A549 (cell line): Measurements from ENCODE around the gene ZNF692. TPM values are rescaled to one million over a fixed set of nuclear protein-coding genes. Genes with fewer than 3 reads are reported as not detected.

Experiments
- ATAC-seq, 2 experiments: fragments of 200-7000 bp in 1 of 2; fragments of >200 bp in 1 of 2; cut with Nextera tagmentation in 1 of 2; cut with Tn5 transposase in 1 of 2; 3 replicates each; pipeline versions ENCODE4 v1.8.0 to v1.9.1; 2018 to 2020; ENCODE audit warnings: mild to moderate bottlenecking in 1 of 2, moderate library complexity in 1 of 2
- CTCF ChIA-PET: fragments of 300-600 bp; sonication (Branson Sonifier 250); formaldehyde crosslinking; extraction: SDS; loops from one replicate; lab custom pipeline; 2021; ENCODE audit warnings: antibody characterized with exemption, inconsistent platforms; lab: Yijun Ruan, JAX
- POLR2A ChIA-PET: fragments of 350-600 bp; formaldehyde crosslinking; extraction: SDS; loops from one replicate; lab custom pipeline; 2021; ENCODE audit warnings: antibody characterized with exemption, inconsistent platforms; lab: Yijun Ruan, JAX
- DNase-seq, 2 experiments: peaks; one replicate each; pipeline versions ENCODE4 v3.0.0 to v3.0.0-alpha.2; 2011 to 2016; ENCODE audit warnings: low read depth in 1 of 2, low spot score in 1 of 2
- FAIRE-seq: peaks from 2 replicates; lab custom pipeline; 2011; peaks lifted over from hg19 to GRCh38; lab: Jason Lieb, UNC
- H3K27ac ChIP-seq, 2 experiments: fragments of >200 bp; sonication (Bioruptor Twin); formaldehyde crosslinking; 3 replicates each; pipeline ENCODE4 v1.5.1; 2016 to 2017
- H3K4me1 ChIP-seq: fragments of >200 bp; sonication (Bioruptor Twin); formaldehyde crosslinking; 3 replicates; pipeline ENCODE4 v1.6.1; 2016
- H3K4me2 ChIP-seq: fragments of >200 bp; sonication (Bioruptor Twin); formaldehyde crosslinking; 3 replicates; pipeline ENCODE4 v1.6.1; 2016
- H3K4me3 ChIP-seq: fragments of >200 bp; sonication (Bioruptor Twin); formaldehyde crosslinking; 3 replicates; pipeline ENCODE4 v1.5.1; 2016
- H3K9me3 ChIP-seq: fragments of >200 bp; sonication (Bioruptor Twin); formaldehyde crosslinking; 3 replicates; pipeline ENCODE4 v1.6.1; 2016
- BHLHE40 ChIP-seq: IDR thresholded peaks from 2 replicates; pipeline ENCODE4 v1.6.1; 2012; ENCODE audit warnings: low read depth, low read length, inconsistent platforms
- CBX8 ChIP-seq: fragments of 200-600 bp; sonication (generic); IDR thresholded peaks from 2 replicates; pipeline ENCODE4 v1.6.1; 2016
- CHD2 ChIP-seq: fragments of 150-350 bp; IDR thresholded peaks from 2 replicates; pipeline ENCODE4 v1.6.1; 2014; ENCODE audit warnings: low read length; ENCODE audit not compliant: partially characterized antibody
- CHD4 ChIP-seq: fragments of 200-600 bp; sonication (generic); IDR thresholded peaks from 2 replicates; pipeline ENCODE4 v1.6.1; 2016; ENCODE audit warnings: antibody characterized with exemption, mild to moderate bottlenecking, borderline replicate concordance
- EHF ChIP-seq: fragments of 250-450 bp; sonication (Bioruptor Pico); IDR thresholded peaks from 2 replicates; pipeline ENCODE4 v1.5.0; 2020; ENCODE audit warnings: mild to moderate bottlenecking
- EHMT2 ChIP-seq: fragments of 200-600 bp; sonication (generic); IDR thresholded peaks from 2 replicates; pipeline ENCODE4 v1.6.1; 2016; ENCODE audit warnings: antibody characterized with exemption, low read depth, mild to moderate bottlenecking, moderate library complexity
- ESRRA ChIP-seq: fragments of 150-350 bp; IDR thresholded peaks from 2 replicates; pipeline ENCODE4 v1.6.1; 2014; ENCODE audit warnings: mild to moderate bottlenecking, low read length, borderline replicate concordance
- FOSL2 ChIP-seq, 2 experiments: fragments of 450-650 bp in 1 of 2; fragments of >200 bp in 1 of 2; sonication (Bioruptor Twin) in 1 of 2; formaldehyde crosslinking; IDR thresholded peaks; 2 replicates each; pipeline versions ENCODE4 v1.5.0 to v1.6.1; 2016 to 2020; ENCODE audit warnings: mild to moderate bottlenecking in 1 of 2, moderate library complexity in 1 of 2
- FOXS1 ChIP-seq: fragments of 250-450 bp; sonication (Bioruptor Pico); IDR thresholded peaks from 2 replicates; pipeline ENCODE4 v1.5.0; 2020; ENCODE audit warnings: mild to moderate bottlenecking, moderate library complexity
- HDAC2 ChIP-seq: fragments of 200-600 bp; sonication (generic); IDR thresholded peaks from 2 replicates; pipeline ENCODE4 v1.6.1; 2016
- HEYL ChIP-seq: fragments of 250-450 bp; sonication (Bioruptor Pico); IDR thresholded peaks from 2 replicates; pipeline ENCODE4 v1.8.0; 2021; ENCODE audit warnings: mild to moderate bottlenecking, moderate library complexity
- HOXB13 ChIP-seq: fragments of 250-450 bp; sonication (Bioruptor Pico); IDR thresholded peaks from 2 replicates; pipeline ENCODE4 v1.5.0; 2020; ENCODE audit warnings: low read depth, mild to moderate bottlenecking, moderate library complexity
- JUN ChIP-seq, 2 experiments: fragments of >200 bp; sonication (Bioruptor Twin); formaldehyde crosslinking; IDR thresholded peaks; 2 replicates in 1 of 2; 3 replicates in 1 of 2; pipeline ENCODE4 v1.6.1; 2016 to 2017
- JUNB ChIP-seq: fragments of >200 bp; sonication (Bioruptor Twin); formaldehyde crosslinking; IDR thresholded peaks from 2 replicates; pipeline ENCODE4 v1.6.1; 2016
- KDM1A ChIP-seq: fragments of 200-600 bp; sonication (generic); IDR thresholded peaks from 2 replicates; pipeline ENCODE4 v1.6.1; 2016; ENCODE audit warnings: low read depth, mild to moderate bottlenecking
- KDM5A ChIP-seq: fragments of 200-600 bp; sonication (generic); IDR thresholded peaks from 2 replicates; pipeline ENCODE4 v1.6.1; 2016; ENCODE audit warnings: antibody characterized with exemption, mild to moderate bottlenecking
- NFE2L2 ChIP-seq: fragments of 150-350 bp; conservative IDR thresholded peaks from 2 replicates; pipeline ENCODE4 v1.6.1; 2014; ENCODE audit warnings: low read length
- NPAS2 ChIP-seq: fragments of 250-450 bp; sonication (Bioruptor Pico); IDR thresholded peaks from 2 replicates; pipeline ENCODE4 v1.8.0; 2022; ENCODE audit warnings: mild to moderate bottlenecking, moderate library complexity, borderline replicate concordance
- NR3C1 ChIP-seq: fragments of >200 bp; sonication (Bioruptor Twin); formaldehyde crosslinking; IDR thresholded peaks from 3 replicates; pipeline ENCODE4 v1.6.1; 2017
- PHF8 ChIP-seq: fragments of 200-600 bp; sonication (generic); IDR thresholded peaks from 2 replicates; pipeline ENCODE4 v1.6.1; 2016; ENCODE audit warnings: low read depth, mild to moderate bottlenecking, antibody characterized with exemption, moderate library complexity, borderline replicate concordance
- POLR2A ChIP-seq: IDR thresholded peaks from 2 replicates; pipeline ENCODE4 v1.6.1; 2012; ENCODE audit warnings: mild to moderate bottlenecking, low read length
- POLR2AphosphoS2 ChIP-seq: conservative IDR thresholded peaks from 2 replicates; pipeline ENCODE4 v1.6.1; 2012; ENCODE audit warnings: low read length, improper control_type of control experiment, inconsistent platforms
- RAD21 ChIP-seq, 2 experiments: fragments of >200 bp in 1 of 2; sonication (Bioruptor Twin) in 1 of 2; formaldehyde crosslinking in 1 of 2; IDR thresholded peaks in 1 of 2; conservative IDR thresholded peaks in 1 of 2; 2 replicates in 1 of 2; 3 replicates in 1 of 2; pipeline ENCODE4 v1.6.1; 2012 to 2018; ENCODE audit warnings: inconsistent platforms in 1 of 2
- RFX5 ChIP-seq: fragments of 450-650 bp; IDR thresholded peaks from 2 replicates; pipeline ENCODE4 v1.7.1; 2014; ENCODE audit warnings: antibody characterized with exemption, mild to moderate bottlenecking, moderate library complexity
- RNF2 ChIP-seq: fragments of 200-600 bp; sonication (generic); IDR thresholded peaks from 2 replicates; pipeline ENCODE4 v1.6.1; 2016; ENCODE audit warnings: low read depth, mild to moderate bottlenecking, antibody characterized with exemption, moderate library complexity, borderline replicate concordance
- SMC3 ChIP-seq: fragments of >200 bp; sonication (Bioruptor Twin); formaldehyde crosslinking; IDR thresholded peaks from 3 replicates; pipeline ENCODE4 v1.6.1; 2018; ENCODE audit warnings: inconsistent platforms
- SREBF2 ChIP-seq: fragments of 450-650 bp; IDR thresholded peaks from 2 replicates; pipeline ENCODE4 v1.6.1; 2014; ENCODE audit warnings: mild to moderate bottlenecking, moderate library complexity
- TFCP2L1 ChIP-seq: fragments of 250-450 bp; sonication (Bioruptor Pico); IDR thresholded peaks from 2 replicates; pipeline ENCODE4 v1.5.0; 2021; ENCODE audit warnings: mild to moderate bottlenecking
- ZC3H11A ChIP-seq: fragments of 450-650 bp; IDR thresholded peaks from 2 replicates; pipeline ENCODE4 v1.6.1; 2014; ENCODE audit warnings: antibody characterized with exemption, mild to moderate bottlenecking
- ZNF302 ChIP-seq: fragments of 250-450 bp; sonication (Bioruptor Pico); IDR thresholded peaks from 2 replicates; pipeline ENCODE4 v1.9.0; 2021; ENCODE audit warnings: inconsistent platforms, mild to moderate bottlenecking, moderate library complexity
- ZSCAN20 ChIP-seq: fragments of 250-450 bp; sonication (Bioruptor Pico); IDR thresholded peaks from 2 replicates; pipeline ENCODE4 v1.8.0; 2022; ENCODE audit warnings: mild to moderate bottlenecking, moderate library complexity
- WGBS: methylation state at CpG from one replicate; pipeline ENCODE4 v1.1.6; 2017; ENCODE audit errors: missing lambda C conversion rate; 5-methylcytosine and 5-hydroxymethylcytosine counted together
- polyA plus RNA-seq, 4 experiments: library from polyadenylated mRNA; depleted of rRNA in 3 of 4; stranded (reverse); fragments of >200 nt; fragmentation: RNase III in 1 of 4; extraction: RNeasy Plus Mini Kit Qiagen cat#74134 plus additional on column Dnase treatment in 1 of 4; gene quantifications; 2 replicates in 3 of 4; 3 replicates in 1 of 4; pipeline ENCODE4 v1.2.3, GENCODE V29; 2011 to 2017
- TF ChIP-seq, protein P1 (sequence below): fragments of >200 bp; sonication (Bioruptor Twin); formaldehyde crosslinking; IDR thresholded peaks from 2 replicates; pipeline ENCODE4 v1.6.1; 2016
- TF ChIP-seq, protein P2 (sequence below): fragments of 150-350 bp; IDR thresholded peaks from 2 replicates; pipeline ENCODE4 v1.6.1; 2014; ENCODE audit warnings: low read depth, mild to moderate bottlenecking, low read length
- TF ChIP-seq, protein P3 (sequence below): IDR thresholded peaks from 2 replicates; pipeline ENCODE4 v1.6.1; 2012
- TF ChIP-seq, protein P4 (sequence below): IDR thresholded peaks from 2 replicates; pipeline ENCODE4 v1.6.1; 2012
- TF ChIP-seq, protein P5 (sequence below): fragments of 250-450 bp; sonication (Bioruptor Pico); IDR thresholded peaks from 2 replicates; pipeline ENCODE4 v1.5.0; 2021; ENCODE audit warnings: mild to moderate bottlenecking, moderate library complexity, borderline replicate concordance
- TF ChIP-seq, protein P6 (sequence below): IDR thresholded peaks from 2 replicates; pipeline ENCODE4 v1.6.1; 2012; ENCODE audit warnings: low read depth, borderline replicate concordance
- TF ChIP-seq, protein P7 (sequence below): fragments of 450-650 bp; IDR thresholded peaks from 2 replicates; pipeline ENCODE4 v1.6.1; 2014; ENCODE audit warnings: antibody characterized with exemption

Gene ZNF692
- polyA plus RNA-seq, 2 of the 4 experiments (the other 2 are of a cell fraction), result 19.8 to 46.8 TPM

DNA sequence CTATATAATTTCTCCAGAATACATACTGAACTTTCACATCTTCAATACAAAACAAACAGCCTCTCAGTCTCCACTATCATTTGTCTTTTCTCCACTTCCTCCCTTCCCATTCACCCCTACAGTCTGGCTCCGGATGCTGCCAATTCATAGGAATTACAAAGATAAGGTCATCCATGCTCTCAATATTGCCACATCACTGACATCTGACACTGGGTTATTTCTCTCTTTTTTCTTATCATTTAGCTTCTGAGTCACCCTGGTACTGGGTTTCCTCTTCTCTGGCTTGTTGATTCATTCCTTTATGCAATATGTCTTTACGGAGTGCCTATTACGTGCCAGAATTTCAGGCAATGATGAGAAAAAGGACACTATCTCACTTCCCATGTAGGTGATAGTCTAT, 30.0 kb downstream of the ZNF692 start:
- DNase-seq, result peak; percentile 67 to 73
- FAIRE-seq, result no peak
- peak overlapping the region; percentile 57 to 80 for H3K27ac ChIP-seq
- 8% methylated on average over 3 of the region's 3 CpGs for WGBS
- peak overlapping the region; percentile 64 for H3K4me2 ChIP-seq
- POLR2A ChIA-PET, result interaction anchor here (0.7 to 1.9 kb wide), 3 partner anchors 9 to 45 kb away, joined by 5 to 44 read pairs (median 10); partner anchors contain the start of genes ZNF672 and ZNF692
- H3K4me1 ChIP-seq, result peaks cover 39% of the 10 kb centered on the region
- no peaks in the 10 kb centered on the region for H3K9me3 ChIP-seq
- peak; percentile 4 to 40; a peak in 5 of 6 replicates for ATAC-seq
- H3K4me3 ChIP-seq, result no peak overlapping the region
- CTCF ChIA-PET, result interaction anchor here (0.9 to 3.8 kb wide), 3 partner anchors 10 to 30 kb away, joined by 3 to 48 read pairs (median 6); partner anchors contain the start of genes ZNF672 and ZNF692
- TF ChIP-seq RNF2 (no peak), RFX5 (no peak), BHLHE40 (no peak), JUN (IDR thresholded peaks at IDR 0.05) (peak in 1 of 2 experiments; percentile 59; a peak in 1 of 5 replicates), KDM1A (no peak), ZSCAN20 (CRISPR knock-in tag) (no peak), ZC3H11A (no peak), ZNF302 (no peak), SREBF2 (no peak), EHF (CRISPR knock-in tag) (no peak), TFCP2L1 (no peak), HDAC2 (no peak), FOXS1 (CRISPR knock-in tag) (no peak), EHMT2 (no peak), NFE2L2 (no peak), KDM5A (no peak), PHF8 (no peak), SMC3 (no peak), POLR2AphosphoS2 (no peak), ESRRA (no peak), NR3C1 (no peak), CHD2 (no peak), NPAS2 (CRISPR knock-in tag) (no peak), CHD4 (no peak), HOXB13 (no peak), CBX8 (no peak), POLR2A (no peak), HEYL (CRISPR knock-in tag) (no peak), JUNB (peak; percentile 76), FOSL2 (IDR thresholded peaks at IDR 0.05) (peak; percentile 89), FOSL2 (CRISPR knock-in tag; IDR thresholded peaks at IDR 0.05) (peak; percentile 90), RAD21 (conservative IDR thresholded peaks at IDR 0.05 in 1 of 2, IDR thresholded peaks at IDR 0.05 in 1 of 2) (no peak)
- TF ChIP-seq, protein P1, sequence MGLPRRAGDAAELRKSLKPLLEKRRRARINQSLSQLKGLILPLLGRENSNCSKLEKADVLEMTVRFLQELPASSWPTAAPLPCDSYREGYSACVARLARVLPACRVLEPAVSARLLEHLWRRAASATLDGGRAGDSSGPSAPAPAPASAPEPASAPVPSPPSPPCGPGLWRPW, result no peak
- TF ChIP-seq, protein P2, sequence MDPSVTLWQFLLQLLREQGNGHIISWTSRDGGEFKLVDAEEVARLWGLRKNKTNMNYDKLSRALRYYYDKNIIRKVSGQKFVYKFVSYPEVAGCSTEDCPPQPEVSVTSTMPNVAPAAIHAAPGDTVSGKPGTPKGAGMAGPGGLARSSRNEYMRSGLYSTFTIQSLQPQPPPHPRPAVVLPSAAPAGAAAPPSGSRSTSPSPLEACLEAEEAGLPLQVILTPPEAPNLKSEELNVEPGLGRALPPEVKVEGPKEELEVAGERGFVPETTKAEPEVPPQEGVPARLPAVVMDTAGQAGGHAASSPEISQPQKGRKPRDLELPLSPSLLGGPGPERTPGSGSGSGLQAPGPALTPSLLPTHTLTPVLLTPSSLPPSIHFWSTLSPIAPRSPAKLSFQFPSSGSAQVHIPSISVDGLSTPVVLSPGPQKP, result no peak
- TF ChIP-seq, protein P3, sequence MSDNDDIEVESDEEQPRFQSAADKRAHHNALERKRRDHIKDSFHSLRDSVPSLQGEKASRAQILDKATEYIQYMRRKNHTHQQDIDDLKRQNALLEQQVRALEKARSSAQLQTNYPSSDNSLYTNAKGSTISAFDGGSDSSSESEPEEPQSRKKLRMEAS, result no peak
- TF ChIP-seq, protein P4, sequence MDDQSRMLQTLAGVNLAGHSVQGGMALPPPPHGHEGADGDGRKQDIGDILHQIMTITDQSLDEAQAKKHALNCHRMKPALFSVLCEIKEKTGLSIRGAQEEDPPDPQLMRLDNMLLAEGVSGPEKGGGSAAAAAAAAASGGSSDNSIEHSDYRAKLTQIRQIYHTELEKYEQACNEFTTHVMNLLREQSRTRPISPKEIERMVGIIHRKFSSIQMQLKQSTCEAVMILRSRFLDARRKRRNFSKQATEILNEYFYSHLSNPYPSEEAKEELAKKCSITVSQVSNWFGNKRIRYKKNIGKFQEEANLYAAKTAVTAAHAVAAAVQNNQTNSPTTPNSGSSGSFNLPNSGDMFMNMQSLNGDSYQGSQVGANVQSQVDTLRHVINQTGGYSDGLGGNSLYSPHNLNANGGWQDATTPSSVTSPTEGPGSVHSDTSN, result no peak
- TF ChIP-seq, protein P5, sequence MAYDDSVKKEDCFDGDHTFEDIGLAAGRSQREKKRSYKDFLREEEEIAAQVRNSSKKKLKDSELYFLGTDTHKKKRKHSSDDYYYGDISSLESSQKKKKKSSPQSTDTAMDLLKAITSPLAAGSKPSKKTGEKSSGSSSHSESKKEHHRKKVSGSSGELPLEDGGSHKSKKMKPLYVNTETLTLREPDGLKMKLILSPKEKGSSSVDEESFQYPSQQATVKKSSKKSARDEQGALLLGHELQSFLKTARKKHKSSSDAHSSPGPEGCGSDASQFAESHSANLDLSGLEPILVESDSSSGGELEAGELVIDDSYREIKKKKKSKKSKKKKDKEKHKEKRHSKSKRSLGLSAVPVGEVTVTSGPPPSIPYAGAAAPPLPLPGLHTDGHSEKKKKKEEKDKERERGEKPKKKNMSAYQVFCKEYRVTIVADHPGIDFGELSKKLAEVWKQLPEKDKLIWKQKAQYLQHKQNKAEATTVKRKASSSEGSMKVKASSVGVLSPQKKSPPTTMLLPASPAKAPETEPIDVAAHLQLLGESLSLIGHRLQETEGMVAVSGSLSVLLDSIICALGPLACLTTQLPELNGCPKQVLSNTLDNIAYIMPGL (CRISPR knock-in tag), result no peak
- TF ChIP-seq, protein P6, sequence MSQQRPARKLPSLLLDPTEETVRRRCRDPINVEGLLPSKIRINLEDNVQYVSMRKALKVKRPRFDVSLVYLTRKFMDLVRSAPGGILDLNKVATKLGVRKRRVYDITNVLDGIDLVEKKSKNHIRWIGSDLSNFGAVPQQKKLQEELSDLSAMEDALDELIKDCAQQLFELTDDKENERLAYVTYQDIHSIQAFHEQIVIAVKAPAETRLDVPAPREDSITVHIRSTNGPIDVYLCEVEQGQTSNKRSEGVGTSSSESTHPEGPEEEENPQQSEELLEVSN, result no peak
- TF ChIP-seq, protein P7, sequence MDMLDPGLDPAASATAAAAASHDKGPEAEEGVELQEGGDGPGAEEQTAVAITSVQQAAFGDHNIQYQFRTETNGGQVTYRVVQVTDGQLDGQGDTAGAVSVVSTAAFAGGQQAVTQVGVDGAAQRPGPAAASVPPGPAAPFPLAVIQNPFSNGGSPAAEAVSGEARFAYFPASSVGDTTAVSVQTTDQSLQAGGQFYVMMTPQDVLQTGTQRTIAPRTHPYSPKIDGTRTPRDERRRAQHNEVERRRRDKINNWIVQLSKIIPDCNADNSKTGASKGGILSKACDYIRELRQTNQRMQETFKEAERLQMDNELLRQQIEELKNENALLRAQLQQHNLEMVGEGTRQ, result no peak
